ENCODE data around the gene MFN2.
A peak's percentile ranks its signal among the peaks of the same experiment; 100 is the strongest.

MFN2 gene

GRCh38 chr1:11960715-11961114 is 19.5 kb upstream of the MFN2 start:
- DNase-seq (ENCODE audit: low read depth): no peak

DNA sequence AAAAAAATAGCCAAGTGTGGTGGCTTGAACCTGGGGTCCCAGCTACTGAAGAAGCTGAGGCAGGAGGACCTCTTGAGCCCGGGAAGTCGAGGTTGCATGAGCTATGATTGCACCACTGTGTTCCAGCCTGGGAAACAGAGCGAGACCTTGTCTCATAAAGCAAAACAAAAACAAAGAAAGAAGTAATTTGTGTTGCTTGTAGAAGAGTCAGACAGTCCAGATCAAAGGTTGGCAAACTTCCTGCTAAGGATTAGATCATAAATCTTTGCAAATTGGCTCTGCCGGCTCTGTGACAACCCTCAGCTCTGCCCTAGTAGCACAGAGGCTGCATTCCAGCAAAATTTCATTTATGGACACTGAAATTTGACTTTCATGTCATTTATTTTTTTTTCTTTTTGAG is 19.0 kb upstream of the MFN2 start:
- DNase-seq (ENCODE audit: low read depth): no peak

DNA sequence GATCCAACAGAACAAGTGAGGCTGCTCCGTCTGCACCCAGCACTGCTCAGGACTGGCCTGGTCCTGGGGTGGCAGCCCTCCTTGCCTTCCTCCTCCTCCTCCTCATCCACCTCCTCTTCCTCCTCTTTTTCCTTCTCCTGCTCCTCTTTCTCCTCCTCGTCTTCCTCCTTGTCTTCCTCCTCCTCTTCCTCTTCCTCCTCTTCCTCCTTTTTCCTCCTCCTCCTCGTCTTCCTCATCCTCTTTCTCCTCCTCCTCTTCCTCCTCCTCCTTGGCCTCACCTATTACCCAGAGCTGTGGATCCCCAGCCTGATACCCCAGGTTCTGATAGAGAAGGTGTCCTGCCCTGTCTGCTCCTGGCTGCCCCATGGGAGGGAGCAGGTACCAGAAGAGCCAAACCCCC is 16.6 kb upstream of the MFN2 start:
- no peak for DNase-seq (ENCODE audit: low read depth)

GRCh38 chr1:11964656-11965055 is 15.6 kb upstream of the MFN2 start:
- no peak for DNase-seq (ENCODE audit: low read depth)

DNA sequence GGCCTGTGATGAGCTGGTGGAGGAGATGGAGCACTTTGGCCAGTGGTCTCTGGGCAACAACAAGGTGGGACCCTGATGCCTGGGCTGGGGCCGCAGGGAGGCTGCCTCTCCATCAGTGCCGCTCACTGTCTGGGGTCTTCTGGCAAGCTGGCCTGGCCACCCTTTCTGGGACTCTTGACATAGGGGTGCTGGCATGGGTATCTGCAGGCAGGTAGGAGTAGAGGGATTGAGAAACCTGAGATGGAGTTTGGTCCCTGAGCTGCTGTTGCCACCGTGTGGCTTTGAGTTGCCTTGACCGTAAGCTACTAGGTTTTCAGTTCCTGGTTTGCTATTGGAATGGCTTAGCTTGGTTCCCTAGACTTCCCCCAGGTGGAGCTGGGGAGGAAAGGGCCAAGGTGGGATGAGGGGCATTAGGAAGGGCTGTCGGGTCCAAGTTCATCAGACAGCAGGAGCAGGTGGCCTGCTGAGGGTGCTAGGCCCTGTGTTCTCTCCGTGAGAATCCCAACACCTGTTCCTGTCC is 13.2 kb upstream of the MFN2 start:
- no peak for DNase-seq (ENCODE audit: low read depth)

DNA sequence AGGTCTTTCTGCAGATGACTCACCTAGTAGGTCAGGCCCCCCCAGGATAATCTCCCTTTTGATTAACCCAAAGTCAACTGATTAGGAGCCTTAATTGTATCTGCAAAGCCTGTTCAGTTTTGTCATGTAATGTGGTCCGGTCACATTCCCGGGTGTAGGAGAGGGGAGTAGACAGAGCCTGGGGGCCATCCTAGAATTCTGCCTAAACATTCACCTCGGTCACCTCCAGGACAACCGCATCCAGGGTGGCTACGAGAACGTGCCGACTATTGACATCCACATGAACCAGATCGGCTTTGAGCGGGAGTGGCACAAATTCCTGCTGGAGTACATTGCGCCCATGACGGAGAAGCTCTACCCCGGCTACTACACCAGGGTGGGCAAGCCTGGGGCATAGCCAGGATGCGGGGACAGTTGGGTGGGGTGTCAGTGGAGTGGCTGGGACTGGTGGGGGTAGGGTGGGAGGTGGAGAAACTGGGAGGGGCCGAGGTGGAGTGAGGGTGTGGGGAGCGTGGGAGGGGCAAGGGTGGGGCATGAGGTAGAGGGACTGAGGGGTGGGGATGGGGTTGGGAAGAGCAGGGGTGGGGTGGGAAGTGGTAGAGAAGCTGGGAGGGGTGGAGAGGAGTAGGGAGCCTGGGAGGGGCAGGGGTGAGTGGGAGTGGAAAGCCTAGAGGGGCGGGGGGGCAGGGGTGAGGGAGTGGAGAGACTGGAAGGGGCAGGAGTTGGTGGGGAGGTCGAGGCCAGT is 9.6 kb upstream of the MFN2 start:
- DNase-seq (ENCODE audit: low read depth): no peak

DNA sequence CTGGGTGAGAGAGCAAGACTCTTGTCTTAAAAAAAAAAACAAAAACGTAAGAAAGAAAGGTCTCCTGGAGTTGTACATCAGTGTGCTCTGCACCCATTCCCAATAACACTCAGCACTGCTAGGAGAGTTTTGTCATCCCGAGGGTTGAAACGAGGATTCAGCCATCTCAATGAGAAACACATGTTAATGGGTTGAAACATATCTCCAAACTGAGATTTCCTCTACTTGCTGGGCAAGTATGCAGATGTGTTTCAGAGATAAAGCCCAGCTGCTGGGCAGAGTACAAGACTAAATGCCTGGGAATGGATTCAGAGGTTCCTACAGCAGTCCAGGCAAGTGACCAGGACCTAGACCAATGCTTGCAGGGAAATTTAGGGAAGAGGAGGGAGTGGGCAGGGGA is 2.6 kb upstream of the MFN2 start:
- DNase-seq (ENCODE audit: low read depth): no peak

DNA sequence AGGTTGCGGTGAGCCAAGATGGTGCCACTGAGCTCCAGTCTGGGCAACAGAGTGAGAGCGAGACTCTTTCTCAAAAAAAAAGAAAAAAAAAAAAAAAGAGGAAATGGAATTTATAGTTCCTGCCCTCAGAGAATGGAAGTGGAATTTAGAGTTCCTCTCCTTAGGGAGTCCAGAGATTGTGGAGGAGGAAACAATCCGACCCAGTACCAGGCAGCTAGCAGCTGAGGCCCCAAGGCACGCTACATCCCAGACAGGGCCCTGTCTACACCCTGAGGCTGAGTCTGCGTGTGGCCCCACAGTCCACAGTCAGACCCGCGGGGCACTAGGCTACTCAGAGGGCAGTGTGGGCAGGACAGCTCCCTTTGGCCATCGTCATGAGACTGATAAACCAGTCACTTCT is 1.9 kb upstream of the MFN2 start:
- DNase-seq (ENCODE audit: low read depth): no peak

DNA sequence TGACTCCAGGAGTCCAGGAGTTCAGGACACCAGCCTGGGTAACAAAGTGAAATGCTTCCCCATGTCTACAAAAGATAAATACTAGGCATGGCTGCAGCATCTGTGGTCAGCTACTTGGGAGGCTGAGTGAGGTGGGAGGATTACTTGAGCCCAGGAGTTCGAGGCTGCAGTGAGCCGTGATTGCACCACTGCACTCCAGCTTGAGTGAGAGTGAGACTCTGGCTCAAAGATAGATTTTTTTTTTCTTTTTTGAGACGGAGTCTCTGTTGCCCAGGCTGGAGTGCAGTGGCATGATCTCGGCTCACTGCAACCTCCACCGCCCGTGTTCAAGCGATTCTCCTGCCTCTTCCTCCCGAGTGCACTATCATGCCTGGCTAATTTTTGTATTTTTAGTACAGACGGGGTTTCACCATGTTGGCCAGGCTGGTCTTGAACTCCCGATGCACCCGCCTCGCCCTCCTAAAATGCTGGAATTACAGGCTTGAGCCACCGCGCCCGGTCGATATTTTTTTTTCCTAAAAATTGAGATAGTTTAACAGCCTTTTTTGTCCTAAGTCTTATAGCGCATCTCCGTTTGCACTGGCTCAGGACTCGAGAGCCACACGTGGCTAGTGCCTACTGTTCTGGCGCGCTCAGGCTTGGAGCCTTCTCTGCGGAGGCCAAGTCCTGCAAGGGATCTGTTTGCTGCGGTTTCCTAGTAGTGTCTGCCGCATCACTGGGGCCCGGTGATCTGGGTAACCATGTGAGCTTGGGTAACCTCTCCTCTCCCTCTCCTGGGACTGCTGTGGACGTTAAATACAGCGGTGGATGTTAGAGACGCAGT is 1.0 kb upstream of the MFN2 start:
- DNase-seq (ENCODE audit: low read depth): no peak

DNA sequence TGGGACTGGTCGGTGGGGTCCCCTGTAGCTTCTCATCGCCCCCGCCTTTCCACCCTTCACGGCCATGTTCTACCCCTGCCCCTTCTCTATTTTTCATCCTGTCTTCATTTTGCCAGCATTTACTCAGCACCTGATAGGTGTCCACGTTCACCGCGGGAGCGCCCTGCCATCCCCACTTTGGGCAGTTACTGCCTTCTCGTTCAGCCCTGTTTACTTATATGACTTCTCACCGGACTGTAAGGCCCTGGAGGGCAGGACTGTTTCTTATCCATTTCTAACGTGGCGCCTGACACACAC is 380 bp downstream of the MFN2 start:
- DNase-seq (ENCODE audit: low read depth): no peak

DNA sequence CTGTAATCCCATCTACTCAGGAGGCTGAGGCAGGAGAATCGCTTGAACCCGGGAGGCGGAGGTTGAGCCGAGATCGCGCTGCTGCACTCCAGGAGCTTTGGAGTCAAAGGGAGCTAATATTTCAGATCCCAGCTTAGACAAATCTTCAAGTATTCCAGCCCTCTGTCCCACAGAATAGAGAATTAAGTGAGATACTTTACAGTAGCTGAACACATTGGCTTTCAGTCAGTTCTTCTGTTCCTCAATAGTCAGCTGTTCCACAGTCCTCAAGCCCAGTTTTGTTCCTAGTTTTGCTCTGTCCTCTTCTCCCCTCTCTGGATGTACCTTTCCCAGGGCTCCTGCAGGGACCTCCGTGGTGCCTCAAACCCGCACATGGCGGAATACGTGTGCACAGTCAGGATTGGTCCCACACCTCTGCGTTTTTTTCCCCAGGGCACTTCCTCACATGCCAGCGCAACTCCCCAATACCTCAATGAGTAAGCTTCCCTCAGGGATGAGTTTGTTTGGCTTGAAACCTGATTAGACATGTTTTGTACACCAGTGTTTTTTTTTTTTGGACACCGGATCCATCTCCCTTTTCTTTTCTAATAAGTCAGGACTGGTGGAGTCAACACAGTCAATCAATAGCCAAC is 1.2 kb downstream of the MFN2 start:
- DNase-seq (ENCODE audit: low read depth): no peak

- no peak for DNase-seq (ENCODE audit: low read depth)
Measured at GRCh38 chr1:11982010-11982392, 1.8 kb downstream of the MFN2 start.

DNA sequence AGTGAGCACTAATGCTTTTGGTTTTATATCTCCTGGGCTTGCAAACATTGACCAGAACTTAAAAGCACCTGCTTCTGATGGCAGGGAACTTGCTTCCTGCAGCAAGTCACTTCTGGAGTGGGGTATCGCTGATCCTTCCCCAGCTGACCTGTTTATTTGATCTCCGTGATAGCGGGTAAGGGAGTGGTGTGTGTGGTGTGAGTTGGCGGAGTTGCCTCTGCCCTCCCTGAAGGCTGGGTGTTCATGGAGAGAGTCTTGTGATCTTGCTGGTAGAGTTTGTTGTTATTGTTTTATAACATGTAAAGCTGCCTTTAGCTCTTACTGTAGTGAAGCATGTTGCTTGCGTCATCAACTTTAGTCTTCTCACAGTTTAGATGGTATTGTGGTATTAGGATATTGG is 3.9 kb downstream of the MFN2 start:
- DNase-seq (ENCODE audit: low read depth): no peak

- no peak for DNase-seq (ENCODE audit: low read depth)
Measured at GRCh38 chr1:11984576-11984975, 4.3 kb downstream of the MFN2 start.

DNA sequence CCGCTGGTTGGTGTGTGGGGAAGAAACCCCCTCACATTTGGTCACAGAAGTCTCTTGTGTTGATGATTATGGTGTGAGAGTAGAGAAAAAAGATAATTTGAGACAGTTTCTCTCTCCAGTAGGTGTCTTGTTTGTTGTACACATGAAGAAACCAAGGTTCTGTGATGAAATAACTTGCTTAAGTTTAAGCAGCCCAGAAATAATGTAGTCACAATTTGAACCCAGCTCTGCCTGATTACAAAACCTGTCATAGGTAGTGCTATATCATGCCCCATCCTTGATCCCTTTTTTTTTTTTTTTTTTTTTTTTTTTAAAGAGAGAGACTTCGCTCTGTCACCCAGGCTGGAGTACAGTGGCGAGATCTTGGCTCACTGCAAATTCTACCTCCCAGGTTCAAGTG is 4.9 kb downstream of the MFN2 start:
- DNase-seq (ENCODE audit: low read depth): no peak

DNA sequence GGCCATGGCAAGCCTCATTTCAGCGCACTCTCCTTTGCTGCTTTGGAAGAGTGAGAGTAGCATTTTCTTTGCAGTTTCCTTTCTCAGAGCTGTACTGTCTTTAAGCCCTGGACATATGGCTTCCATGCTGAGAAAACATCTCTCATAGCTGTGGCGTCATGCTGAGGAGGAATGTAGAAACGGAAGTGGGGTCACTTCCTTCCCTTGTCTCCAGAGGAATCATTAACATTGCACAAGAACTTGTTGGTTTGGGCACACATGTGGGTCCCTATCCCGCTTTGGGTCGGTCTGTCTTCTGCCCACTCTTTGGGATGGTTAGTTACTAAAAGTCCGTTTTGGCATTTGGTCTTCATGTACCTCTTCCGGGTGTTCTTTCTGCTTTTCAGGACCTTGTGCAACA is 5.6 kb downstream of the MFN2 start:
- peak; percentile 43 for DNase-seq (ENCODE audit: low read depth)

DNA sequence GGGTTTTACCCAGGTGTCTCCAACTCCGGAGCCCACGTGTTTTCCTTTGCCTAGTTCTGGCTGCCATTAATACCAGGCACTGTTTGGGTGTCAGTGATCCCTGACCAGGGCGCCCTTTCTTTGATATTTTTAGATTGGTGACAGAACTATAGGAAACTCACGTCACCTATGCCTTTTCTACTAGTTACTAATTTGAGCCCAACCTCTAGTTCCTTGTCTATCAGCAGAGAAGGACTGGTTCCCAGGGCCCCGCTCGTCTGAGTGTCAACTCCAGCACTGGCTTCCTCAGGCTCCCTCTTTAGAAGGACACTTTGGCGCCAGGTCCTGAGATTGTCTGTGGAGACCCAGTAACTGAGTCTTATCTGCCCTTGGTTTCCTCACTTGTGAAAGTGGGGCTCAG is 9.4 kb downstream of the MFN2 start:
- no peak for DNase-seq (ENCODE audit: low read depth)

DNA sequence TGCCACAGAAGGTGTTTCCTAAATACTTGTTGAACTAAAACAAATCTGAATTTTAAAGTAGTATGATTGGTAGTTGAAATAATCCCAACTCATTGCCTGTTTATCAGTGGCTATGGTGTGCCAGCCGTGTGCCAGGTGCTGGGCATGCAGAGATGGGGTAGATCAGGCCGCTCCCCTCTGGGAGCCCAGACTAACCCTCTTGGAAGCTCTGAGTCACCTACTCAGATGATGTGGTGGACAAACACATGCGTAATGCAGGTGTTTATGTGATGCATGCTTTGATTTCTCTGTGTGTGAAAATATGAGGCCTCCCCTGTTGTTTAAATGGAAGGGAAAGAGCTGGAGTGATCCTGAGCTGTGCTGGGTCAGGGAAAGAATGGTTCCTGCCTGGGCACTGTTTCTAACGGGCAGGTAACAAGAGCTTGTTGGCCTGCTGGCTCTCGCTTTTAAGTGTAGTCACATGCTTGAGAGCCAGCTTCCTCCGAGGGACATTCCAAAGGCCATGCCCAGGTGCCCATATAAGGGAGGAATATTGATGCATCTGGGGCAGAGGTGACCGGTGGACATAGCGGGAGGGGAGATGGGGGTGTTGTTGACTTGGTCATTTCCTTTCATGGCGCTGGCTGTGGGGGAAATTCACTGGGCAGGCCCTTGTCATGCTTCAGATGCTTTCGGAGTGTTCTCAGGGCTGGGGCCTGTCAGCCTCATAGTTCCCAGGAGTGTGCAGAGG is 10.2 kb downstream of the MFN2 start:
- no peak for DNase-seq (ENCODE audit: low read depth)

GRCh38 chr1:11991969-11992676 is 11.9 kb downstream of the MFN2 start:
- DNase-seq (ENCODE audit: low read depth): no peak

- DNase-seq (ENCODE audit: low read depth): no peak
Measured at GRCh38 chr1:11997081-11997850, 17.0 kb downstream of the MFN2 start.

GRCh38 chr1:11998636-11999035 is 18.4 kb downstream of the MFN2 start:
- no peak for DNase-seq (ENCODE audit: low read depth)
